GF-D8 (cell line): Measurements from ENCODE around the gene TMPRSS11B.
"Not testable (repeated sequence)": the region's sequence is repeated elsewhere in the genome, so short reads cannot be mapped to it uniquely, and the experiment has no call there.

ENCODE experiments used
- DNase-seq: peaks from one replicate; lab custom pipeline; 2025; lab: John Stamatoyannopoulos, UW

Gene TMPRSS11B

DNA sequence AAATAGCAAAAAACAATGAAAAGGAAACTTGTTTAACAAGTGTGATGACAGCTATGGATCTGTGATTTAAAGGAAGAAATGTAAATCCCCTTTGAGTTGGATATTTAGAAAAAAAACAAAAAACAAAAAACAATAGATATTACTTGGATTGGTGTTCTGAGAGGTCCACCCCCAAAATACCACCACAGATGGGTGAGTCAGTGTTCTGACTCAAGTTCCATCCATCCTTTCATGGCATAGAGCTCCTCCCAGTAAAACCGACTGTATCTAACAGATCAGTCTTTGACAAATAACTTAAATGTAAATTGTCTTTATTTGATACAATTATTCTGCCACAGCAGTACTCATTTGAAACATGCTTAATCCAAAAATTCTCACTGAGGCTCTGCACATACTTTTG lies 27.4 kb downstream of the TMPRSS11B start:
- no peak for DNase-seq

DNA sequence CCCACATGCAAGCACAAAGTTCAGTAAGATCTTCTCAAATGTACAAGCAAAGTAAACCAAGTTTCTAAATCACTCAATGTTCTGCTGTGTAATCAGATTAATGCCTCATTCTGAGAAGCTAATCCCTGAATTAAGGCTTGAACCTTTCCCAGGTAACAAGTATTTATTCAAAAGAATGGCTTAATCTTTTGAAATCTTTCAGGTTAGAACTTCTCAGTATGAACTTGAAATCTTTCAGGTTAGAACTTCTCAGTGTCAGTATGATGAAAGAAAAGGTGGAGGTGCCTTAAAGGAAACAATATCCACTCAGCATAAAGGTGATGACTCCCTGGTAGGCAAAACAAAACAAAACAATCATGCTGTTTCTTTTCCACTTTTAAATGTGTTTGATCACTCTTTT lies 29.0 kb downstream of the TMPRSS11B start:
- DNase-seq = no peak

DNA sequence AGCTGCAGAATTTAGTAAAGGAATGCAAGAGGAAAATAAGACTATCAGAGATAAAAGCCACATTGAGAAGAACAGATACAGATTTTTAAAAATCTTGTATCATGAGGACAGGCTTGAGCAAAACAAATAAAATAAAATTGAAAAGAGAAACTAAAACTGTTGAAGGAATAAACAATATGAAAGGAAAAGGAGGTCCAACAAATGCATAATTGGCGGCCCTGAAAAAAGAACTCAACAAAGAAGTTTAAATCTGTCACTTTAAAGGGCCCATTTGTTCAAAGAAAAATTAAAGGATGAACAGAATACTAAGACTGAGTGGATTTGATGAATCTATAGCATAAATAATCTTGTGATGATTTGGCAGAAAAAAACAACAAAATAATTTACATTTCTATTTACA lies 36.5 kb downstream of the TMPRSS11B start:
- no peak for DNase-seq

DNA sequence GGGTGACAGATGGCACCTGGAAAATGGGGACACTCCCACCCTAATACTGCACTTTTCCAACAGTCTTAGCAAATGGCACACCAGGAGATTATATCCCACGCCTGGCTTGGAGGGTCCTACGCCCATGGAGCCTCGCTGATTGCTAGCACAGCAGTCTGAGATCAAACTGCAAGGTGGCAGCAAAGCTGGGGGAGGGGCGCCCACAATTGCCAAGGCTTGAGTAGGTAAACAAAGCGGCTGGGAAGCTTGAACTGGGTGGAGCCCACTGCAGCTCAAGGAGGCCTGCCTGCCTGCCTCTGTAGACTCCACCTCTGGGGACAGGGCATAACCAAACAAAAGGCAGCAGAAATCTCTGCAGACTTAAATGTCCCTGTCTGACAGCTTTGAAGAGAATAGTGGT lies 51.2 kb downstream of the TMPRSS11B start:
- not testable (repeated sequence) for DNase-seq

DNA sequence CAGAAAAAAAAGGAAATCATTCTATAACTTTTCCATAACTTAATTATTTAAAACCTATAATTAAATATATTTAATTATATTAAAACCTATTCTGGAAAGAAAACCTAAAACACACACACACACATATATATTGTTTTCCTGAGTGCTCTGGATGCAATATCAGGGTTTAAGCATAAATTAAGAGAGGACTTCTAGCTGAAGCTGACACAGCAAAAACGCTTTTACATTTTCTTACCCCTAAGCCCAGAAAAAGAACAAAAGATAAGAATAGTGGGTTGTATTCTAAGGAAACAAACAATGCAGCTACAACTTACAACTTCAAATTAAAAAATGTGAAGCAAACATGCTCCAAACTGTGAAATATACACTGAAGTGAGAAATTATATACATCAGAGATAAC lies 52.3 kb downstream of the TMPRSS11B start:
- no peak for DNase-seq

DNA sequence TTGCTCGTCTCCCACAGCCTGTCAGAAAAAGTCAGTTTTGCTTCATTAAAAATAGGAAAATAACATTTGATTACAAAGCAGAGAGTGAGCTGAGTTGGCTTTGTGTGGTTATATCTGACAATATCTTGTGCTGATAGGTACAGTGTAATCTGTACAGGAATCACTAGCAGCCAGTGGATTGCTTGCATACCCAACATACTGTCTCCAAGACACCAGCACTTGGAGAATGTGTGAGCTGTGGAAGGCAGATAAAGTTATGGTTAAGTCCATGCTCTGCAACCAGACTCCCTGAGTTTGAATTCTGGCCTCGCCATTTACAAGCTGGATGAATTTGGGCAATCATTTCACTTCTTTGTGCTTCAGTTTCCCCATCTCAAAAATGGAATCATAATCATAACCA lies 58.3 kb downstream of the TMPRSS11B start:
- DNase-seq = no peak

DNA sequence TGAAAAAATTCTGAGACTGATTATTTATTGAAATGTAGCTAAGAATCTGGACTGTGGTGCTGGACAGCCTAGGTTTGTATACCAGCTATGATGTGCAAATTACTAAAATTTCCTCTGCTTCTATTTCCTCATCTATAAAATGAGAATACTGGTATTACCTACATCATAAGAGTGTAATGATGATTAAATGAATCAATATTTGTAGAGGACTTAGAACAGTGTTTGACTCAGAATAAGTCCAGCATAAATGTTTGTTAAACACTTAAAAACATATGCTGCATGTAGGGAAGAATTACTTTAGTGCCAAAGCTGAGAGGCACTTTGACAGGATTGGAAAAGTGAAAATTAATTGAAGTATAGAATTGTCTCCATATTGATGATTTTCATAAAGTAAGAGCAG lies 60.6 kb downstream of the TMPRSS11B start:
- no peak for DNase-seq

DNA sequence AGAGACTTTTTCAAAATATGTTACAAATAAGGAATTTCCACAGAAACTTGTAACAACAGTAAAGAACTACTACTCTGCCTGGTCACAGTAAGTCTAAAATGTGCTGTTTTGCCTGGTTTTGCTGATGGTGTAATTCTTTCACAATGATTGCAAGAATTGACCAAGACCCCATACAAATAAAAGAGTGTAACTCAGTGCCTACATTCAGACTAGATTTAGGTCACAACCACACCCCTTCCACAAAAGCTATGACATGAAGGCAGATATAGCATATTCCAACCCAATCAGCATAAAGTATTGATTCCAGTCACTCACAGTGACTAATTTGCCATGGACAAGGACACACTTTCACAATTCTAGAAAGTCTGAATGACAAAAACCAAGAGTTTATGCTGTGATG lies 62.1 kb downstream of the TMPRSS11B start:
- no peak for DNase-seq

DNA sequence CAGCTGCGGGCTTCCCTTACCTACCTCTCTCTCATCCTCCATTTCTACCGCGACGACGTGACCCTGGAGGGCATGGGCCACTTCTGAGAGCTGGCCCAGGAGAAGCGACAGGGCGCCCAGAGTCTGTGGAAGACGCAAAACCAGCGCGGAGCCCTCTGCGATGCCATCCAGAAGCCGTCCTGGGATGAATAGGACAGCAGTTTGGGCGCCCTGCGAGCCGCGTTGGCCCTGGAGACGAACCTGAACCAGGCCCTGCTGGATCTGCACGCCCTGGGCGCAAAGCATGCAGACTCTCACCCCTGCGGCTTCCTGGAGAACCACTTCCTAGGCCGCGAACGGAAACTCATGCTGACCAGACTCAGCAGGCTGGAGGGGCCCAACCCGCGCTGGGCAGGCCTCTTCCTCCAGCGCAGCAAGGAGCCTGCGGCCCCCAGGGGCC lies 63.1 kb downstream of the TMPRSS11B start:
- DNase-seq = no peak

DNA sequence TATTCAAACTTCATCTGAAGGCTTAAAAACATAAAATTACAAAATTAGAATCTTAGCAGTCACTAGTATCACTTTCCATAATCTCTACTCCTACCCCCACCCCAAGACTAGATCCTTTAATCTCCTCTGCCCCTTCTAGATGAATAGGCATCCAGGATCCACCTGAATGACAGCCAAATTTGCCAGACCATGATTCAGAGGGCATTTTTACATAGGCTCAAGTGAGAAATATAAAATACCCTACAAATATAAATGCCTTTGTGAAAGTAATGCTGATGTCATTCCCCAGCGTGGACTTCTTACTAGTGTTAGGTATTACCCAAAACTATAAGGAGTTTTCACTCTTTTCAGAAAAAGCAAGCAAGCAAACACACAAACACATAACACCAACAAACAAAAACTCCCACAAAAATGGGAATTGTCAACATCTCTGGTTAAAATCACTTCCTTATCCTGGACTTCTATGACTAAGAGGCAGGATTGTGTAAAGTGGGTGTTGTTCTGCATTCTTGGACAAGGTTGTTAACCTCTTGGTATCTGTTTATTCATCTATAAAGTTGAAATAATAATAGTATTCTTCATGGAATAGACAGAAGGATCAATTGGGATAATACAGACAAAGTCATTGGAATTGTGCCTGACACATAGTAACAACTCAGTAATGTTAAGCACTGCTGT lies 64.5 kb downstream of the TMPRSS11B start:
- DNase-seq = no peak

DNA sequence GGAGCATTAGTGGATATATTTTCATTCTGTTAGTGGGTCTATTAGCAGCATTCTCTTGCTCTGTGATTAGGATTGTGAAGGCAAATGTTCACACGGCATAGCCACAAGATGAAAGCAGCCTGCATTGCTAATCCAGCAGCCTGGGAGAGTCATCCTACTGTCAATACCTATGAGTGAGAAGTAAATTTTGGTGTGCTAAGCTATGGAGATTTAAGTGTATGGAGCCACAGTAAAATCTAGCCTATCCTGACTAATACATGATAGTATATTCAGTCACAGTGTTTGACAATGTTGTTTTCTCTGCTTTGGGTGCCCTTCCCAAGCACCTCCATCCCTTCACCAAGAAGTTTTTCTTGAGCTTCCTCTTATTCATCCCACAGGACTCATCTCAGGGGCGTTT lies 68.6 kb downstream of the TMPRSS11B start:
- no peak for DNase-seq
